Measurements from ENCODE around the gene BEND3.

DNA sequence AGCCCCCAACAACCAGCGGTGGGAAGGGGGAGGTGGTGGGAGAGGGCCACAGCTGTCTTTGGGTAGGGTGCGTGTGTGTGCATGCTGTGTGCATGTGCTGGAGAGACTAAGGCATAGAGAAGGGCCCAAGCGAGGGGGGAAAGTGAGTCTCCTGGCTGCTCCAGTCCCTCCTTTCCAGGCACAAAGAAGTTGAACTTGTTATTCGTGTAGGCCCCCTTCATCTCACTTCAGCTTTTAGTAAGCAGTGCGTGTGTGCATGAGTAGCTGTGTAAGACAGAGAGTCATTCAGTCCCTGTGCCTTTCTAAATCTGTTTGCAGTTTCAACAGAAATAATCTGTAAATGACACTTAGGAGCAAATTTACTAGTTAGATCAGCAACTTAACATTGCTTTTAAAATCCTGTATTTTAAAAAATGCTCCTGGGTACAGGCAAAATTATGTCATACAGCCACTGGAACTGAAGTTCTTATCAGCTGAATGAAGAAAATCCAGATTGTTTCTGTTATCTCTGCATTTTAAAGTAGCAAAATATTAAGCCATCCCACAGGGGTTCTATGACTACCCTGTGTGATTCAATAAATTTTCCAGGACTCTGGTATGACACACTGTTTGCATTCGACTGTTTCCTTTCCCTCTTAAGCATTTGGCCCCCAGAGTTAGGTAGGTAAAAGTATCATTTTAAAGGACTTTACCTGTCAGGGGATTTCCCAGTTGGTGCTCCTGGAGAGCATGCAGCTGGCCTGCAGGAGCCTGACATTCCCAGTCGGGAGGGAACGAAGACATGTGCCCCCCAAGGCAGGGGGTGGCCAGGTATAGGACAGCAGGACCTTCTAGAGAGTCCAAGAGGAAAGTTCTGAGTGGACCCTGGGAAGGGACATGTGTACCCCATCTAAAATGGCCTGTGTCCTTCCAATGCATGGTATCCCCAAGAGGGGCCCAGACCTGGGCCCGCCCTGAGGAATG, 48.3 kb downstream of the BEND3 start:
- no peak for TF ChIP-seq CTBP1 (IDR thresholded peaks at IDR 0.05; ENCODE audit: borderline replicate concordance)
- no peak for TF ChIP-seq SUZ12 (IDR thresholded peaks at IDR 0.05)
